Fibroblast of skin of right quadriceps (primary cell): ENCODE results near the gene SPATA18.
"Not testable (repeated sequence)": the region's sequence is repeated elsewhere in the genome, so short reads cannot be mapped to it uniquely, and the experiment has no call there.

Experiments used
- DNase-seq: peaks from one replicate; pipeline ENCODE4 v3.0.0-alpha.2; 2013

Gene SPATA18

GRCh38 chr4:52054254-52054653 is 3.1 kb downstream of the SPATA18 start:
- no peak for DNase-seq

GRCh38 chr4:52057196-52057595 is 6.1 kb downstream of the SPATA18 start:
- DNase-seq, result no peak

- no peak for DNase-seq
Observed at GRCh38 chr4:52058275-52058674, 7.2 kb downstream of the SPATA18 start.

DNA sequence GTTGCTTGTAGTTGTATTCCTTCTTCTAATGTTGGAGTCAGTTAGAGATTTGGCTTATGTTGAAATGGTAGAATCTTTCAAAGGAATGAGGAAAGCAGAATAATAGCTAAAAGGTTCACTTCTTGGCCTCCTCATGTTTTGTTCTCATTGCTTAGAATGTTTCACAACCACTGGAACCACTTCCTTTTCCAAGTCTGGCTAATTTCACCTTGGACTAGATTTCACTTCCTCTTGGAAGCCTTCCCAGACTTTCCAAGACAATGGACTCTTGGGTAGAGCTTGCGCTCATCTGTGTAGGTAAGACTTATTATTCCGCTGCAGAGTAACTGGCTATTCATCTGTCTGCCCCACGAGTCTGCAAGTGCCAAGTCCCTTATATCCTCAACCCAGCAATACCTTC is 8.3 kb downstream of the SPATA18 start:
- DNase-seq, result peak; percentile 39

GRCh38 chr4:52069571-52069970 is 18.5 kb downstream of the SPATA18 start:
- no peak for DNase-seq

DNA sequence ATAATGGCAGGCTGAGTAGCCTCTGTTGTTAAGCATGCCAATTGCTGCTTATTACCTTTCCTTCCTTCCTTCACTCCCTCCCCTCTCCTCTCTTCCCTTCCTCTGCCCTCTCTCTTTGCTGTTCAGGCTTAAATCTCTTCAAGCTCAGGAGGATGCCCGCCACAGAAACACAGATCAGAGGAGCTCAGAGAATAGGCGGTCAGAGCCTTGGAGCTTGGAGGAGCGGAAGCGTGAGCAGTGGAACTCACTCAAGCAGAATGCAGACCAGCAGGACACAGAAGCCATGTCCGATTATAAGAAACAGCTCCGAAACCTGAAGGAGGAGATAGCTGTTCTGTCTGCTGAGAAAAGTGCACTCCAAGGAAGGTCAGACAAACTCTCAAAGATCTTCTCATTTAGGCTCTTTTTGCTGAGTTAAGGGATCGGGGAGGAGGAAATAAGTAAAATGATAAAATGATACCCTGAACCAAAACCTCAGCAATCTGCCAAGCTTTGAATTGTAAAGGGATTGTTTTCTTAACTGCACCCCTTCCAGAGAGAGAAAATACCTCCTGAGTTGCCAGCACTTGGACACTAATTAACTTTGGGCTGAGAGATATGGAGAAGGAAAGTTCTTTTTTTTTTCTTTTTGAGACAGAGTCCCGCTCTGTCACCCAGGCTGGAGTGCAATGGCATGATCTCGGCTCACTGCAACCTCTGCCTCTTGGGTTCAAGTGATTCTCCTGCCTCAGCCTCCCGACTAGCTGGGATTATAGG is 20.9 kb downstream of the SPATA18 start:
- DNase-seq, result no peak

DNA sequence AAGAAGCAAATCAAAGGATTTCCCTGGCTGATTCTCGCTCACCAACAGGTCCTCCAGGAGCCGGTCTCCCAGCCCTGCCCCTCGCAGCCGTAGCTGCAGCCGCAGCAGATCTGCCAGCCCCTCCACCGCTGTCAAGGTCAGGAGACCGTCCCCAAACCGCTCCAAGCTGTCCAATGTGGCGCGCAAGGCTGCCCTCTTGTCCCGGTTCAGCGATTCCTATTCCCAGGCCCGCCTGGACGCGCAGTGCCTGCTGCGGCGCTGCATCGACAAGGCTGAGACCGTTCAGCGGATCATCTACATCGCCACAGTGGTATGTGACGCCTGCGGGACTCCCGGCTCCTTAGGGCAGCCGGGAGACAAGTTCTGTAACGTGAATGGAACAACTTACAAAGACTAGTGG is 25.6 kb downstream of the SPATA18 start:
- peak; percentile 13 for DNase-seq

DNA sequence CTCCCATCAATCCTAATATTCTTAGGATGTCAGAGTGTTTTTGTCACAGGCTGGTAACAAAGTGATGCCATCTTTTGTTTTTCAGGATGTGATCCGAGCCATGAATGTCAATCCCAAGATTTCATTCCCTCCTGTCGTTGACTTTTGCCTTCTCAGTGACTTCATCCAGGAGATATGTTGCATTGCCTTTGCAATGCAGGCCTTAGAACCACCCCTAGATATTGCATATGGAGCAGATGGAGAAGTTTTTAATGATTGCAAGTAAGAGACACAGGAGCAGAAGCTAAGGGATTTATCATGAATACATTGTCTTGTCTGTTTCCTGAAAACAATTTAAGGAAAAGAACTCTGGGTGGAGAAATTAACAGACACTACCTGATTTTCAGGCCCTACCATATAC is 28.6 kb downstream of the SPATA18 start:
- no peak for DNase-seq

- DNase-seq, result no peak
Observed at GRCh38 chr4:52081216-52081615, 30.1 kb downstream of the SPATA18 start.

GRCh38 chr4:52086425-52086824 is 35.3 kb downstream of the SPATA18 start:
- not testable (repeated sequence) for DNase-seq

- DNase-seq, result no peak
Observed at GRCh38 chr4:52091801-52092200, 40.7 kb downstream of the SPATA18 start.

- DNase-seq, result no peak
Observed at GRCh38 chr4:52093466-52093865, 42.4 kb downstream of the SPATA18 start.

- DNase-seq, result no peak
Observed at GRCh38 chr4:52094376-52095145, 43.5 kb downstream of the SPATA18 start.

GRCh38 chr4:52095374-52095773 is 44.3 kb downstream of the SPATA18 start:
- no peak for DNase-seq

GRCh38 chr4:52096048-52096447 is 44.9 kb downstream of the SPATA18 start:
- DNase-seq, result no peak

DNA sequence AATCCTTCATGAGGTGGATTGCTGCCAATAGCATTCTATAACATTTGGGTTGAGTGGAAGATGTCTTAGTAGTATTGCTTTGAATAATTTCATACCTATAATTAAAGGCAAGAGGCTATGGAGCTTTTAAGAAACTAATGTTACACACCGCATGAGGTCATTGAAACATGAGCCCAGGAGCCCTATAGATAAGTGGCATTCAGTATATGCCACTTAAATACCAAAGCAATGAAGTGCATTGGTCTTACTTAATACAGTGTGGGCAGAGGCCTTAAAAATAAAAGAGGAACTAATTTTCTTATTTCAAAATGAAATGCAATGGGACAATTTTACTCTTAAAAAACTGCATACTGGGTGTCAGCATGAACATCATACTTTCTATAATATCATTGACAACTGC is 47.5 kb downstream of the SPATA18 start:
- no peak for DNase-seq

DNA sequence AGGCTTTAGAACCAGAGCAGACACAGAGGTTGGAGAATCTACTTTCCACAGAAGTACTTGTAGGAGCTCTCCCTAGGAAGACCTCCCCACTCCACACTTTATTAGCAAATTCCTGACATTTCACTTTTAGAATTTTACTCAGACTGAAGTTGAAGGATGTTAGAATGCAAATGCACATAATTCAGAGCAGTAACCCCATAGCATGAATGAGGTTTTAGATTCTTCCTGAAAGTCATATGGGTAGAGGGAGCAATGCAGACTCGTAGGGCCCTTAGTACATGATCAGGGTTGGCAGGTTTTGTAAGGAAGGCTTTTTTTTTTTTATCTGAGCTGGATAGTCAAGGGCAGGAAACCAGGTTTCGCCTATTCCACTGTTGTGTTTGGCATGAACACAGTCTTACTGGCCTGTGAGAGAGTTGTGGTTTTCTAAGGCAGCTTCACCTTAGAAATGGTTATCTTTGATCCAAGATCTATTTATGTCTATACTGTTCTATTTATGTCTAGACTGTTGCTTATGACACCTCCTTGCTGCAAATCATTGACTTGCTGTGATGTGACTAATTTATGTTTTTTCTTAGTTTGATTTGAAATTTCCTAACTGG is 48.9 kb downstream of the SPATA18 start:
- DNase-seq, result no peak

GRCh38 chr4:52102587-52102986 is 51.5 kb downstream of the SPATA18 start:
- peak; percentile 45 for DNase-seq

GRCh38 chr4:52103319-52103718 is 52.2 kb downstream of the SPATA18 start:
- peak; percentile 28 for DNase-seq

DNA sequence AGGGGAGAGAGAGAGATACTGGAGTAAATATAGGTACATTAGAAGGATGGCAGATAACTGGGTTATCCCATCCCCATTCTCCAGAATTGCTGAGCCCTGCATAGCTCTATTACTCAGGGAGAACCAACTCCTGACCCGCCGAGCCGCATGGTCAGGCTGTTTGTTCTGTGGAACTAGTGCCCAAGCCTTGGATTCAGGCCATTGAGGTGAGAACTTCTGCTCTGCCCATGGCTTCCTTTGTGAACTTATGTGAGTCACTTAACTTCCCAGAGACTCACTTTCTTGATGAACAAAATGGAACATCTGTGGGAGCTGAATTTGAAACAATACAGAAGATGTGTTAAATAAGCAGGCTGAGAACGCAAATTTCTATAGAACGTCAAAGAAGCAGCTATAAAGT is 54.2 kb downstream of the SPATA18 start:
- DNase-seq, result no peak

DNA sequence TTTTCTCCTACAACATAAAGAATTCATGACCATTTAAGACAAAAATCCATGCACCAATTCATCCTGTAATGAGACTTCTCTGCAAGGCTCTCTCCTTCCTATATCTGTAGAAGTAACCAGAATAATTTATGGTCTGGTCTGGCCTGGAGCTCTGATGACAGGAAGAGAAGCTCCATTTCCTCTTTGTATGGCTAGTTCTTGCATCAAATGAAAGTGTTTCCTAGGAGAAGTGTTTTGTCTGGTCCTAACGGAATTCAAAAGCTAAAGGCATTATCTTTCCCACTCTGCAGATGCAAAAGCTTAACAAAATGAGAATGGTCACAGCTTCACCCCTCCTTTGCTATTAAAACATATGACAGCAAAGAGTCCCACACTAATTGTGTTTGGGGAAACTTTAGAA is 55.1 kb downstream of the SPATA18 start:
- DNase-seq, result peak; percentile 30

GRCh38 chr4:52106660-52107059 is 55.6 kb downstream of the SPATA18 start:
- DNase-seq, result peak; percentile 77

DNA sequence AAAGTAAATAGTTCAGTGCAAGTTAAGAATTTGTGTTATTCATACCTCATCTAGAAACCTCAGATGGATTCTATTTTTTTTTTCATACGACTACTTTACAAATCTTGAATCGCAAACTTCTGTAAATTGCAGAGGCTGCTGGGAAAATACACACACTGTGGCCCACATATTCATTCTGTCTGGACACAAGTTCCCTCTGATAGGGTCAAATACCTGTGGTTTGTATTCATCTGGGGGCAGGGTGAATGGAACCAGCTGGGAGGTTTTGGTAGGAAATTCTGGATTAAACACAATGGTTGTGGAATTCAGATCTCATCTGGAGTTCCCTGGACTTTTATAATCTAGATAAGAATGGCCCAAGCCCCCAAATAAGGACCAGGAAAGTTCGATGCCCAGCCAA is 56.2 kb downstream of the SPATA18 start:
- DNase-seq, result peak; percentile 55

DNA sequence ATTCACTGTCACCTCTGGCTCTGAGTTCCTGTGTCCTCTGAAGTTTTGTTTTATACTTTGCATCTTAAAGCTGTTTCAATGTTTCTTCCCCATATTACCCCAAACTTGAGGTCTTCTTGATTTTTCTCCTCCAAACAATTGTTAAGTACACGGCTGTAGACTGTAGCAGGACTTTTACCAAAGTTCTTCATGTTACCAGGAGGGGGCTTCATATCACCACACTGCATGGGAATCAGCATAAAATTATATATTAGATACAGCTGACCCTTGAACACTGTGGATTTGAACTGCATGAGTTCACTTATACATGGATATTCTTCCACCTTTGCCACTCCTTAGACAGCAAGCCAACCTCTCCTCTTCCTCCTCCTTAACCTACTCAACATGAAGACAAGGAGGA is 56.6 kb downstream of the SPATA18 start:
- DNase-seq, result no peak
